ENCODE data around the gene CRIP2. TPM values are rescaled to one million over a fixed set of nuclear protein-coding genes. Genes with fewer than 3 reads are reported as not detected.

The CRIP2 gene
- total and polyA plus RNA-seq, 9 of the 15 experiments (the other 6 are each of a cell fraction or from before 2014, with no cell fraction given): 0.18 to 2.0 (median 0.69) TPM; not detected in 1

DNA sequence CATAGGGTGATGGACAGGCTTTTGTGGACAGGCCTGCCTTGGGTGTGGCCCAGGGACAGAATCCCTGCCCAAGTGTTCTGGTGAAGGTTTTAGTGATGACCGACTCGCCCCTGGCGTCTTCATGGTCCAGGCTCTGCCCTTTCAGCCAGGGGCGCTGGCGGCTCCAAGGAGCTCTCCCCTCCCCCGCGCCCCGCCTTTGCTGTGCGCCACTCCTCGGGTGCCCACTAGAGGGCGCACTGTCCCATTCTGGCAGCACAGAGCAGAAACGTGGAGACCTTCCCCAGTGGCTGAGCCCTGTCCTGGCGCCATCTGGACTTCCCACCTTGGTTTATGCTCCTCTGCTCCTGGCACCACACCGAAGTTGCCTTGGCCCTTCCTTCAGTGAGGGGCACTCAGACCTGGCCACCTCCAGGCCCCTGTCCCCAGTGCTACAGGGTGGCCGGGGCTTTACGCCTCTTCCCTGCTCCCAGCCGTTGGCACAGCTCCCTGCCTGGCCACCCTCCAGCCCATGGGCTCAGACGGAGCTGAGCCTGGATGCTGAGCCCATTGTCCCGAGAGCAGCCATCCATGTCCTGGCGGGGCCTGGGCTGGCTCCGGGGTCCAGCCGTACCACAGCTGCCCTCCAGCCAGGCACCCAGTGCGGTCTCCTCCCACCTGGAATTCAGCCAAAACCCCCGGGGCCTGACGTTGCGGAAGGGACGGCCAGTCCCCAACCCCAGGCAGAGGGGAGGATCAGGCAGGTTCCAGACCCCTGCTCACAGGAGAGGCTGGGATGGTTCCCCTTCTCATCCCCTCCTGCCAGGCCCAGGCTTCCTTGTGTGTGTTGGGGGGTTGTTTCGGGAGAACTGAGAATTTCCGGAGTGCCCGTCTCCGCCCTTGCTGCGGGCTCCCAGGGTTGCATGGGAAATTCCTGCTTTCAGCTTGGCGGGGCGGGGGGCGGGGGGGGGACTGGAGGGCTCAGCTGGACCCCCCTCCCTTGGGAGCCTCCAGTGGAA, 6.5 kb downstream of the CRIP2 start (continued):
- TF ChIP-seq, protein P1, sequence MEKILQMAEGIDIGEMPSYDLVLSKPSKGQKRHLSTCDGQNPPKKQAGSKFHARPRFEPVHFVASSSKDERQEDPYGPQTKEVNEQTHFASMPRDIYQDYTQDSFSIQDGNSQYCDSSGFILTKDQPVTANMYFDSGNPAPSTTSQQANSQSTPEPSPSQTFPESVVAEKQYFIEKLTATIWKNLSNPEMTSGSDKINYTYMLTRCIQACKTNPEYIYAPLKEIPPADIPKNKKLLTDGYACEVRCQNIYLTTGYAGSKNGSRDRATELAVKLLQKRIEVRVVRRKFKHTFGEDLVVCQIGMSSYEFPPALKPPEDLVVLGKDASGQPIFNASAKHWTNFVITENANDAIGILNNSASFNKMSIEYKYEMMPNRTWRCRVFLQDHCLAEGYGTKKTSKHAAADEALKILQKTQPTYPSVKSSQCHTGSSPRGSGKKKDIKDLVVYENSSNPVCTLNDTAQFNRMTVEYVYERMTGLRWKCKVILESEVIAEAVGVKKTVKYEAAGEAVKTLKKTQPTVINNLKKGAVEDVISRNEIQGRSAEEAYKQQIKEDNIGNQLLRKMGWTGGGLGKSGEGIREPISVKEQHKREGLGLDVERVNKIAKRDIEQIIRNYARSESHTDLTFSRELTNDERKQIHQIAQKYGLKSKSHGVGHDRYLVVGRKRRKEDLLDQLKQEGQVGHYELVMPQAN (IDR thresholded peaks at IDR 0.05; ENCODE audit: borderline replicate concordance): 0 out of 2 replicates have a peak, but pooled peaks have one; percentile 22
- TF ChIP-seq NFIC (IDR thresholded peaks at IDR 0.05): peak; percentile 96
- no peak for TF ChIP-seq TEAD1 (CRISPR knock-in tag; IDR thresholded peaks at IDR 0.05)
- TF ChIP-seq EHMT2 (IDR thresholded peaks at IDR 0.05): peak; percentile 24; the same call in 1 of the 2 replicates
- TF ChIP-seq, protein P2, sequence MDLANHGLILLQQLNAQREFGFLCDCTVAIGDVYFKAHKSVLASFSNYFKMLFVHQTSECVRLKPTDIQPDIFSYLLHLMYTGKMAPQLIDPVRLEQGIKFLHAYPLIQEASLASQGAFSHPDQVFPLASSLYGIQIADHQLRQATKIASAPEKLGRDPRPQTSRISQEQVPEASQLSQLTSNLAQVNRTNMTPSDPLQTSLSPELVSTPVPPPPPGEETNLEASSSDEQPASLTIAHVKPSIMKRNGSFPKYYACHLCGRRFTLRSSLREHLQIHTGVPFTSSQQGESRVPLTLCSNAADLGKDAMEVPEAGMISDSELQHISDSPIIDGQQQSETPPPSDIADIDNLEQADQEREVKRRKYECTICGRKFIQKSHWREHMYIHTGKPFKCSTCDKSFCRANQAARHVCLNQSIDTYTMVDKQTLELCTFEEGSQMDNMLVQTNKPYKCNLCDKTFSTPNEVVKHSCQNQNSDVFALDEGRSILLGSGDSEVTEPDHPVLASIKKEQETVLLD (IDR thresholded peaks at IDR 0.05): peak; percentile 71; the same call in 1 of the 2 replicates
- TF ChIP-seq ZNF197 (CRISPR knock-in tag; IDR thresholded peaks at IDR 0.05; ENCODE audit: low read depth): peak; percentile 50; the same call in 1 of the 2 replicates
- no peak for TF ChIP-seq HDAC2 (IDR thresholded peaks at IDR 0.05)
- no peak for TF ChIP-seq HNRNPUL1 (IDR thresholded peaks at IDR 0.05; ENCODE audit: low read length)
- 0 out of 2 replicates have a peak, but pooled peaks have one; percentile 49 for TF ChIP-seq HLTF (IDR thresholded peaks at IDR 0.05)
- TF ChIP-seq XRCC5 (IDR thresholded peaks at IDR 0.05; ENCODE audit: low read depth, low read length): peak; percentile 97
- TF ChIP-seq ATF1 (CRISPR knock-in tag; IDR thresholded peaks at IDR 0.05): no peak
- peak; percentile 48 for TF ChIP-seq ATF1 (tag; IDR thresholded peaks at IDR 0.05)
- no peak for TF ChIP-seq SMARCA4 (IDR thresholded peaks at IDR 0.05)
- TF ChIP-seq NFRKB (IDR thresholded peaks at IDR 0.05; ENCODE audit: low read depth): 0 out of 2 replicates have a peak, but pooled peaks have one; percentile 58
- TF ChIP-seq LEF1 (IDR thresholded peaks at IDR 0.05): peak; percentile 18; the same call in 1 of the 2 replicates
- peak; percentile 13 for TF ChIP-seq MEIS2 (IDR thresholded peaks at IDR 0.05; ENCODE audit: partially characterized antibody)
- TF ChIP-seq, protein P3, sequence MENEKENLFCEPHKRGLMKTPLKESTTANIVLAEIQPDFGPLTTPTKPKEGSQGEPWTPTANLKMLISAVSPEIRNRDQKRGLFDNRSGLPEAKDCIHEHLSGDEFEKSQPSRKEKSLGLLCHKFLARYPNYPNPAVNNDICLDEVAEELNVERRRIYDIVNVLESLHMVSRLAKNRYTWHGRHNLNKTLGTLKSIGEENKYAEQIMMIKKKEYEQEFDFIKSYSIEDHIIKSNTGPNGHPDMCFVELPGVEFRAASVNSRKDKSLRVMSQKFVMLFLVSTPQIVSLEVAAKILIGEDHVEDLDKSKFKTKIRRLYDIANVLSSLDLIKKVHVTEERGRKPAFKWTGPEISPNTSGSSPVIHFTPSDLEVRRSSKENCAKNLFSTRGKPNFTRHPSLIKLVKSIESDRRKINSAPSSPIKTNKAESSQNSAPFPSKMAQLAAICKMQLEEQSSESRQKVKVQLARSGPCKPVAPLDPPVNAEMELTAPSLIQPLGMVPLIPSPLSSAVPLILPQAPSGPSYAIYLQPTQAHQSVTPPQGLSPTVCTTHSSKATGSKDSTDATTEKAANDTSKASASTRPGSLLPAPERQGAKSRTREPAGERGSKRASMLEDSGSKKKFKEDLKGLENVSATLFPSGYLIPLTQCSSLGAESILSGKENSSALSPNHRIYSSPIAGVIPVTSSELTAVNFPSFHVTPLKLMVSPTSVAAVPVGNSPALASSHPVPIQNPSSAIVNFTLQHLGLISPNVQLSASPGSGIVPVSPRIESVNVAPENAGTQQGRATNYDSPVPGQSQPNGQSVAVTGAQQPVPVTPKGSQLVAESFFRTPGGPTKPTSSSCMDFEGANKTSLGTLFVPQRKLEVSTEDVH (IDR thresholded peaks at IDR 0.05; ENCODE audit: low read depth, partially characterized antibody): no peak
- TF ChIP-seq, protein P4, sequence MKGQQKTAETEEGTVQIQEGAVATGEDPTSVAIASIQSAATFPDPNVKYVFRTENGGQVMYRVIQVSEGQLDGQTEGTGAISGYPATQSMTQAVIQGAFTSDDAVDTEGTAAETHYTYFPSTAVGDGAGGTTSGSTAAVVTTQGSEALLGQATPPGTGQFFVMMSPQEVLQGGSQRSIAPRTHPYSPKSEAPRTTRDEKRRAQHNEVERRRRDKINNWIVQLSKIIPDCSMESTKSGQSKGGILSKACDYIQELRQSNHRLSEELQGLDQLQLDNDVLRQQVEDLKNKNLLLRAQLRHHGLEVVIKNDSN (CRISPR knock-in tag; IDR thresholded peaks at IDR 0.05): no peak
- no peak for TF ChIP-seq ZC3H8 (IDR thresholded peaks at IDR 0.05)
- TF ChIP-seq MAFF (IDR thresholded peaks at IDR 0.05; ENCODE audit: low read length): no peak
- peak; percentile 92; the same call in 1 of the 2 replicates for TF ChIP-seq ZC3H4 (CRISPR knock-in tag; IDR thresholded peaks at IDR 0.05; ENCODE audit: borderline replicate concordance)
- no peak for TF ChIP-seq ZNF239 (CRISPR knock-in tag; IDR thresholded peaks at IDR 0.05)
- TF ChIP-seq CBX5 (IDR thresholded peaks at IDR 0.05; ENCODE audit: borderline replicate concordance, low read depth): peak; percentile 78; the same call in 1 of the 2 replicates
